HepG2 (cell line): ENCODE measurements around the gene TM6SF1.

Source experiments
- BHLHE40 ChIP-seq: IDR thresholded peaks from 2 replicates; pipeline ENCODE4 v1.6.1; 2011; ENCODE audit warnings: low read length, improper control_type of control experiment
- CTCF ChIP-seq: sonication (generic); formaldehyde crosslinking; IDR thresholded peaks from 2 replicates; pipeline ENCODE4 v1.5.0; 2020; ENCODE audit warnings: mild to moderate bottlenecking, missing genetic modification reagents, moderate library complexity

GRCh38 chr15:83118968-83119367, 11.5 kb downstream of the TM6SF1 start:
- TF ChIP-seq BHLHE40 (no peak), CTCF (CRISPR knock-in tag) (no peak)
